Hepatocyte (in vitro differentiated cells): ENCODE measurements around the gene FBXW5. TPM values are rescaled to one million over a fixed set of nuclear protein-coding genes. Genes with fewer than 3 reads are reported as not detected.

Experiments used
- DNase-seq: peaks from one replicate; pipeline ENCODE4 v3.0.0-alpha.2; 2016; ENCODE audit warnings: low spot score
- H2AFZ ChIP-seq: fragments of 200-600 bp; sonication (generic); 2 replicates; pipeline ENCODE4 v1.6.0; 2016; ENCODE audit warnings: antibody characterized with exemption, mild to moderate bottlenecking
- H3K27ac ChIP-seq: fragments of 200-600 bp; sonication (generic); 2 replicates; pipeline ENCODE4 v1.5.1; 2016; ENCODE audit warnings: mild to moderate bottlenecking
- H3K27me3 ChIP-seq: fragments of 200-600 bp; sonication (generic); 2 replicates; pipeline ENCODE4 v1.6.1; 2016
- H3K36me3 ChIP-seq: fragments of 200-600 bp; sonication (generic); replicated peaks from 2 replicates; pipeline ENCODE4 v1.5.1; 2016; ENCODE audit warnings: low read depth; ENCODE audit not compliant: insufficient read depth
- H3K4me1 ChIP-seq: fragments of 200-600 bp; sonication (generic); 2 replicates; pipeline ENCODE4 v1.5.1; 2016; ENCODE audit warnings: mild to moderate bottlenecking, moderate library complexity; ENCODE audit not compliant: insufficient read depth
- H3K4me2 ChIP-seq: fragments of 200-600 bp; sonication (generic); 2 replicates; pipeline ENCODE4 v1.6.0; 2016
- H3K4me3 ChIP-seq: fragments of 200-600 bp; sonication (generic); 2 replicates; pipeline ENCODE4 v1.5.1; 2016; ENCODE audit warnings: mild to moderate bottlenecking
- H3K79me2 ChIP-seq: fragments of 200-600 bp; sonication (generic); 2 replicates; pipeline ENCODE4 v1.6.0; 2017; ENCODE audit warnings: mild to moderate bottlenecking
- H3K9me2 ChIP-seq: fragments of 200-600 bp; sonication (generic); replicated peaks from 2 replicates; pipeline ENCODE4 v1.6.0; 2017; ENCODE audit warnings: mild to moderate bottlenecking; ENCODE audit not compliant: insufficient read depth
- H3K9me3 ChIP-seq: fragments of 200-600 bp; sonication (generic); 2 replicates; pipeline ENCODE4 v1.5.1; 2016; ENCODE audit warnings: low read depth, mild to moderate bottlenecking
- H4K20me1 ChIP-seq: fragments of 200-600 bp; sonication (generic); 2 replicates; pipeline ENCODE4 v1.6.0; 2016; ENCODE audit warnings: mild to moderate bottlenecking; ENCODE audit not compliant: insufficient read depth, poor library complexity, severe bottlenecking
- CTCF ChIP-seq: fragments of 200-600 bp; sonication (generic); IDR thresholded peaks from 2 replicates; pipeline ENCODE4 v1.5.1; 2016; ENCODE audit warnings: antibody characterized with exemption, mild to moderate bottlenecking; ENCODE audit not compliant: poor library complexity
- EZH2 ChIP-seq: fragments of 200-600 bp; sonication (generic); IDR thresholded peaks from 2 replicates; pipeline ENCODE4 v1.6.1; 2016; ENCODE audit warnings: antibody characterized with exemption, mild to moderate bottlenecking, borderline replicate concordance
- EZH2phosphoT487 ChIP-seq: fragments of 200-600 bp; sonication (generic); IDR thresholded peaks from one replicate; pipeline ENCODE4 v1.6.1; 2018; ENCODE audit warnings: antibody characterized with exemption, mild to moderate bottlenecking, low read depth, moderate library complexity; ENCODE audit not compliant: unreplicated experiment, severe bottlenecking
- WGBS: methylation state at CpG from one replicate; pipeline ENCODE4 v1.1.6; 2016; ENCODE audit warnings: low lambda C conversion rate; ENCODE audit errors: missing lambda C conversion rate; 5-methylcytosine and 5-hydroxymethylcytosine counted together
- polyA plus RNA-seq: library from polyadenylated mRNA; unstranded; fragments of >200 nt; fragmentation: Nextera tagmentation; extraction: Ambion mirVana; gene quantifications from 2 replicates; pipeline ENCODE4 v1.2.1, GENCODE V29; 2016
- total RNA-seq: library from RNA; depleted of rRNA; stranded (reverse); fragments of >200 nt; gene quantifications from 2 replicates; pipeline ENCODE4 v1.2.3, GENCODE V29; 2014

FBXW5 gene
- total and polyA plus RNA-seq, 2 experiments from 2014 or later, result 141 to 172 TPM

- DNase-seq, result no peak
- no peaks in the 10 kb centered on the region for H3K9me2 ChIP-seq
- no peaks in the 10 kb centered on the region for H3K9me3 ChIP-seq
- WGBS, result 89% methylated on average over 13 of the region's 13 CpGs
- no peak overlapping the region for H2AFZ ChIP-seq
- H3K36me3 ChIP-seq, result no peaks in the 10 kb centered on the region
- no peaks in the 10 kb centered on the region for H3K27me3 ChIP-seq
- TF ChIP-seq EZH2 (no peak), CTCF (no peak), EZH2phosphoT487 (no peak)
- H3K4me3 ChIP-seq, result no peak overlapping the region
- H3K79me2 ChIP-seq, result peaks cover 82% of the 10 kb centered on the region
- H3K4me2 ChIP-seq, result no peak overlapping the region
- no peaks in the 10 kb centered on the region for H3K4me1 ChIP-seq
- H3K27ac ChIP-seq, result no peak overlapping the region
- H4K20me1 ChIP-seq, result no peaks in the 10 kb centered on the region
Measured at GRCh38 chr9:136890661-136891060, 53.9 kb downstream of the FBXW5 start.

Other genes with a start within 250 kb of the FBXW5 start
Only the 30 nearest of the 32 such genes appear.
- gene DIPK1B, start 232.2 kb downstream of the FBXW5 start, total RNA-seq, result 31.7 and 33.3 TPM in 2 replicates
- 39.4 and 47.3 TPM in 2 replicates for gene DIPK1B, start 232.2 kb downstream of the FBXW5 start, polyA plus RNA-seq
- gene LCN10, start 201.8 kb downstream of the FBXW5 start, total RNA-seq, result not detected in 2 replicates
- not detected in 2 replicates for gene LCN10, start 201.8 kb downstream of the FBXW5 start, polyA plus RNA-seq
- gene LCN6, start 196.2 kb downstream of the FBXW5 start, total RNA-seq, result not detected in 2 replicates
- not detected in 2 replicates for gene LCN6, start 196.2 kb downstream of the FBXW5 start, polyA plus RNA-seq
- not detected in 2 replicates for gene LCN8, start 186.5 kb downstream of the FBXW5 start, total RNA-seq
- gene LCN8, start 186.5 kb downstream of the FBXW5 start, polyA plus RNA-seq, result not detected in 2 replicates
- 1.5 and 35.9 TPM in 2 replicates for gene LCN15, start 180.2 kb downstream of the FBXW5 start, total RNA-seq
- 0.85 and 1.4 TPM in 2 replicates for gene LCN15, start 180.2 kb downstream of the FBXW5 start, polyA plus RNA-seq
- gene TMEM141, start 153.4 kb downstream of the FBXW5 start, total RNA-seq, result 230 and 232 TPM in 2 replicates
- 372 and 385 TPM in 2 replicates for gene TMEM141, start 153.4 kb downstream of the FBXW5 start, polyA plus RNA-seq
- gene CCDC183, start 148.4 kb downstream of the FBXW5 start, total RNA-seq, result 10.5 and 17.7 TPM in 2 replicates
- gene CCDC183, start 148.4 kb downstream of the FBXW5 start, polyA plus RNA-seq, result 32.1 and 56.4 TPM in 2 replicates
- 67.2 and 72.3 TPM in 2 replicates for gene RABL6, start 136.8 kb downstream of the FBXW5 start, total RNA-seq
- gene RABL6, start 136.8 kb downstream of the FBXW5 start, polyA plus RNA-seq, result 103 and 110 TPM in 2 replicates
- gene AJM1, start 102.3 kb downstream of the FBXW5 start, total RNA-seq, result 2.0 and 3.0 TPM in 2 replicates
- gene AJM1, start 102.3 kb downstream of the FBXW5 start, polyA plus RNA-seq, result 7.2 and 7.7 TPM in 2 replicates
- gene PHPT1, start 95.3 kb downstream of the FBXW5 start, total RNA-seq, result 101 and 111 TPM in 2 replicates
- gene PHPT1, start 95.3 kb downstream of the FBXW5 start, polyA plus RNA-seq, result 384 and 390 TPM in 2 replicates
- gene MAMDC4, start 92.4 kb downstream of the FBXW5 start, total RNA-seq, result 7.9 and 8.5 TPM in 2 replicates
- 12.7 and 16.9 TPM in 2 replicates for gene MAMDC4, start 92.4 kb downstream of the FBXW5 start, polyA plus RNA-seq
- 318 and 372 TPM in 2 replicates for gene EDF1, start 78.4 kb downstream of the FBXW5 start, total RNA-seq
- 508 and 568 TPM in 2 replicates for gene EDF1, start 78.4 kb downstream of the FBXW5 start, polyA plus RNA-seq
- 7.6 TPM in 2 replicates for gene TRAF2, start 58.2 kb downstream of the FBXW5 start, total RNA-seq
- 12.4 and 12.6 TPM in 2 replicates for gene TRAF2, start 58.2 kb downstream of the FBXW5 start, polyA plus RNA-seq
- 5.7 and 15.7 TPM in 2 replicates for gene C8G, start 505 bp upstream of the FBXW5 start, total RNA-seq
- gene C8G, start 505 bp upstream of the FBXW5 start, polyA plus RNA-seq, result 15.4 and 15.7 TPM in 2 replicates
- gene LCN12, start 7.5 kb upstream of the FBXW5 start, total RNA-seq, result 1.6 and 4.1 TPM in 2 replicates
- gene LCN12, start 7.5 kb upstream of the FBXW5 start, polyA plus RNA-seq, result 27.4 and 36.8 TPM in 2 replicates
- 56.0 and 56.4 TPM in 2 replicates for gene PTGDS, start 32.8 kb upstream of the FBXW5 start, total RNA-seq
- 290 and 383 TPM in 2 replicates for gene PTGDS, start 32.8 kb upstream of the FBXW5 start, polyA plus RNA-seq
- 0.04 and 0.13 TPM in 2 replicates for gene LCNL1, start 38.3 kb upstream of the FBXW5 start, total RNA-seq
- gene LCNL1, start 38.3 kb upstream of the FBXW5 start, polyA plus RNA-seq, result 0.47 and 2.2 TPM in 2 replicates
- 35.1 and 39.5 TPM in 2 replicates for gene PAXX, start 47.7 kb upstream of the FBXW5 start, total RNA-seq
- 89.5 and 97.5 TPM in 2 replicates for gene PAXX, start 47.7 kb upstream of the FBXW5 start, polyA plus RNA-seq
- gene CLIC3, start 51.8 kb upstream of the FBXW5 start, total RNA-seq, result 6.6 and 9.9 TPM in 2 replicates
- 45.0 and 63.5 TPM in 2 replicates for gene CLIC3, start 51.8 kb upstream of the FBXW5 start, polyA plus RNA-seq
- gene ABCA2, start 83.5 kb upstream of the FBXW5 start, total RNA-seq, result 12.7 and 14.6 TPM in 2 replicates
- gene ABCA2, start 83.5 kb upstream of the FBXW5 start, polyA plus RNA-seq, result 15.6 and 21.8 TPM in 2 replicates
- gene FUT7, start 87.3 kb upstream of the FBXW5 start, total RNA-seq, result not detected in 2 replicates
- 0.06 TPM in 1 of 2 replicates, not detected in the other for gene FUT7, start 87.3 kb upstream of the FBXW5 start, polyA plus RNA-seq
- 12.3 and 12.7 TPM in 2 replicates for gene NPDC1, start 101.4 kb upstream of the FBXW5 start, total RNA-seq
- 69.8 and 72.7 TPM in 2 replicates for gene NPDC1, start 101.4 kb upstream of the FBXW5 start, polyA plus RNA-seq
- 1.8 and 2.3 TPM in 2 replicates for gene ENTPD2, start 109.3 kb upstream of the FBXW5 start, total RNA-seq
- 1.1 and 3.2 TPM in 2 replicates for gene ENTPD2, start 109.3 kb upstream of the FBXW5 start, polyA plus RNA-seq
- 4.6 and 7.5 TPM in 2 replicates for gene SAPCD2, start 125.8 kb upstream of the FBXW5 start, total RNA-seq
- 4.8 and 5.6 TPM in 2 replicates for gene SAPCD2, start 125.8 kb upstream of the FBXW5 start, polyA plus RNA-seq
- gene UAP1L1, start 132.8 kb upstream of the FBXW5 start, total RNA-seq, result 11.2 and 15.6 TPM in 2 replicates
- 39.1 and 40.1 TPM in 2 replicates for gene UAP1L1, start 132.8 kb upstream of the FBXW5 start, polyA plus RNA-seq
- gene MAN1B1, start 142.2 kb upstream of the FBXW5 start, total RNA-seq, result 54.6 and 60.8 TPM in 2 replicates
- 94.2 and 101 TPM in 2 replicates for gene MAN1B1, start 142.2 kb upstream of the FBXW5 start, polyA plus RNA-seq
- gene DPP7, start 170.0 kb upstream of the FBXW5 start, total RNA-seq, result 206 and 207 TPM in 2 replicates
- 544 and 678 TPM in 2 replicates for gene DPP7, start 170.0 kb upstream of the FBXW5 start, polyA plus RNA-seq
- not detected in 2 replicates for gene GRIN1, start 194.4 kb upstream of the FBXW5 start, total RNA-seq
- not detected in 2 replicates for gene GRIN1, start 194.4 kb upstream of the FBXW5 start, polyA plus RNA-seq
- gene LRRC26, start 225.3 kb upstream of the FBXW5 start, total RNA-seq, result 0.73 and 1.1 TPM in 2 replicates
- gene LRRC26, start 225.3 kb upstream of the FBXW5 start, polyA plus RNA-seq, result 0.89 and 2.6 TPM in 2 replicates
- gene TMEM210, start 227.3 kb upstream of the FBXW5 start, total RNA-seq, result not detected in 2 replicates
- gene TMEM210, start 227.3 kb upstream of the FBXW5 start, polyA plus RNA-seq, result not detected in 2 replicates